ENCODE results near the gene PMVK. TPM values are rescaled to one million over a fixed set of nuclear protein-coding genes. Genes with fewer than 3 reads are reported as not detected.

PMVK gene
- total RNA-seq, 1 experiment from 2014 or later, result 26.3 TPM

GRCh38 chr1:154959426-154959780 is 22.9 kb upstream of the PMVK start:
- H3K23ac ChIP-seq (ENCODE audit: insufficient read length, low read depth, low read length), result no peak overlapping the region
- no peak overlapping the region for H2BK120ac ChIP-seq (ENCODE audit: low read depth, low read length, poor library complexity, severe bottlenecking)
- Mint-ChIP-seq H3K27me3 (ENCODE audit: low read depth) (no peaks in the 10 kb centered on the region), H3K9me3 (no peaks in the 10 kb centered on the region), H3K27ac (no peak overlapping the region), H3K4me3 (peak overlapping the region; percentile 29 to 41; a peak in 2 of 5 replicates), H3K36me3 (ENCODE audit: insufficient read depth in 1 of 3, low read depth in 3 of 3) (peaks cover 16 to 48% (median 36%) of the 10 kb centered on the region in 3 experiments; a peak in 6 of 7 replicates), H3K4me1 (peaks cover 59 to 66% of the 10 kb centered on the region in 2 experiments)
- H3K4ac ChIP-seq (ENCODE audit: low read depth, low read length), result no peak overlapping the region
- peaks cover 16% of the 10 kb centered on the region for H3K23me2 ChIP-seq (ENCODE audit: insufficient read length, low read depth, low read length, poor library complexity, severe bottlenecking)
- H4K8ac ChIP-seq (replicated peaks; ENCODE audit: insufficient read length, low read depth, low read length), result no peak overlapping the region
- no peak overlapping the region for H2AFZ ChIP-seq (ENCODE audit: low read length)
- H3K14ac ChIP-seq (ENCODE audit: insufficient read depth, low read length), result no peak overlapping the region
- no peaks in the 10 kb centered on the region; the same call in 1 of the 2 replicates for H3K79me2 ChIP-seq (ENCODE audit: insufficient read depth, low read length)
- H3T11ph ChIP-seq (ENCODE audit: low read length), result no peak overlapping the region
- H3K27me3 ChIP-seq (ENCODE audit: insufficient read depth, low read length), result no peaks in the 10 kb centered on the region
- no peak overlapping the region for H2BK5ac ChIP-seq (ENCODE audit: insufficient read length, low read length)
- no peak overlapping the region for H3K9ac ChIP-seq (ENCODE audit: extremely low read depth, insufficient read length, low read length)
- no peaks in the 10 kb centered on the region for H3K9me3 ChIP-seq (ENCODE audit: control insufficient read depth, low read depth, low read length)
- H2BK15ac ChIP-seq (ENCODE audit: low read depth, low read length), result no peak overlapping the region
- no peaks in the 10 kb centered on the region for H4K20me1 ChIP-seq (ENCODE audit: control insufficient read depth, insufficient read depth, insufficient read length)
- H3K18ac ChIP-seq (ENCODE audit: insufficient read length, low read depth, low read length), result no peak overlapping the region
- no peak overlapping the region for H3K27ac ChIP-seq (ENCODE audit: insufficient read length, low read depth, low read length)
- peaks cover 6% of the 10 kb centered on the region; the same call in 1 of the 2 replicates for H3K4me1 ChIP-seq (ENCODE audit: insufficient read depth, low read length)
- H2BK12ac ChIP-seq (ENCODE audit: insufficient read length, low read depth, low read length), result no peak overlapping the region
- no peak for TF ChIP-seq CTCF (conservative IDR thresholded peaks at IDR 0.05)
- no peak overlapping the region for H4K91ac ChIP-seq (ENCODE audit: insufficient read length, low read depth, low read length)
- no peak overlapping the region for H2BK20ac ChIP-seq (ENCODE audit: low read depth, low read length, poor library complexity, severe bottlenecking)
- no peaks in the 10 kb centered on the region for H3K79me1 ChIP-seq (ENCODE audit: insufficient read depth, low read depth, low read length, poor library complexity, severe bottlenecking)
- WGBS (ENCODE audit: extremely low coverage, insufficient read length, low lambda C conversion rate), result no CpG with 5 or more reads among the region's 7 CpGs
- H4K5ac ChIP-seq (ENCODE audit: insufficient read length, low read depth, low read length), result no peak overlapping the region
- no peak for DNase-seq
- H3K56ac ChIP-seq (ENCODE audit: insufficient read length, low read depth, low read length), result no peak overlapping the region
- no peak overlapping the region for H2AK5ac ChIP-seq (ENCODE audit: insufficient read length, low read length)
- no peak overlapping the region for H3K4me2 ChIP-seq (ENCODE audit: insufficient read depth, insufficient read length, low read length)

All from H9 (cell line).